HG02885 (cell line): ENCODE measurements around the gene FUNDC1.
"Not testable (repeated sequence)": the region's sequence is repeated elsewhere in the genome, so short reads cannot be mapped to it uniquely, and the experiment has no call there.

ENCODE experiments used
- ATAC-seq: cut with Tn5 transposase; IDR thresholded peaks from one replicate; pipeline ENCODE4 v1.9.1; 2021; ENCODE audit warnings: mild to moderate bottlenecking; ENCODE audit not compliant: unreplicated experiment, poor library complexity

FUNDC1 gene, protein sequence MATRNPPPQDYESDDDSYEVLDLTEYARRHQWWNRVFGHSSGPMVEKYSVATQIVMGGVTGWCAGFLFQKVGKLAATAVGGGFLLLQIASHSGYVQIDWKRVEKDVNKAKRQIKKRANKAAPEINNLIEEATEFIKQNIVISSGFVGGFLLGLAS

DNA sequence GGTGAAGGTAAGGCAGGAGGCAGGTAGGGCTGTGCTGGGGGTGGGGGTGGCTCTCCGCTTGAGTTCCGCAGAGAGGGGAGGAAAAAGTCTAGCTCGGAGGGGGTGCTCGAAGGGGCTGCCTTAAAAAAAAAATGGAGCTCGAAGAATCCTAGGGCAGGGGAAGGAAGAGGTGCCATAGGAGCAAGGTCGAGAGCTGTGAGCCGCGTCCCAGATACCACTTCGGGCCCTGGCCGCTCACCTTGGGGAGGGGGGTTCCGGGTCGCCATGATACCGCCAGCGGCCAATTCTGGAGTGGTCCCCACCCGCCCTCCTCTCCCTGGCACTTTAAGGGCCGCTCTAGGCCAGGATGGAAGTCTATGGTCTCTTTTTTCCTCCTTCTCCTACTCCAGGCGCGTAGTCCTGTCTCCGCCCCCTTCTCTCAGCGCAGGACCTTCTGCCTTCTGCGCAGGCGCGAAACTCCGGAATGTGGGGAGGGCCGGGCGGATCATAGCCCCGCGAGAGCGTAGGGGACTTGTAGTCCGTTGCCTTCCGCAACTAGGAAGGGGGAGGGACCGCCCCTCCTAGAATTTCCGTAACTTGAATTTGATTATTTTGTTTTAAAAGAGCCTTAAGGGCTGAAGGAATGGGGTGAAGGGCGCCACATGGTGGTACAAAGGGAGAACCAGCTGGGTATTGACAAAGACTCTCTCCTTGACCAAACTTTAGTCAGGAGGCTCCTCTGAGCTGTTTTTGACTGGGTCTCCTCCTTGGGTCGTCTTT, at the start of gene FUNDC1:
Gene FUNDC1 (minus strand): TSS at position 293 of the 759 bp plus-strand sequence. CDS start 27 bp downstream, at position 266.
- ATAC-seq = peak; percentile 99

DNA sequence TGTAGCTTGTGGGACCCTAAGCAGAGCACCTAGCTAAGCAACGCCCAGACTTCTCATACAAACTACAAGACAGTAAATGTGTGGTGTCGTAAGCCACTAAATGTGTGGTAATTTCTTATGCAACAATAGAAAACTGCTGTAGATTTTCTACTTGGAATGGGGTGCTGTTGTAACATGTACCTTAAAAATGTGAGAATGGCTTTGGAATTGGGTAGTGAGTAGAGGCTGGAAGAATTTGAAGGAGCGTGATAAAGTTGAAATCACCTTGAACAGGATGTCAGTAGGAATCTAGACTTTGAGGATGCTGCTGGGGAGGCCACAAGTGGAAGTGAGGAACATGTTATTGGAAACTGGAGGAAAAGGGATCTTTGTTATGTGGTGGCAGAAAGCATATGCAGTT, 43.2 kb upstream of the FUNDC1 start:
- ATAC-seq = no peak

DNA sequence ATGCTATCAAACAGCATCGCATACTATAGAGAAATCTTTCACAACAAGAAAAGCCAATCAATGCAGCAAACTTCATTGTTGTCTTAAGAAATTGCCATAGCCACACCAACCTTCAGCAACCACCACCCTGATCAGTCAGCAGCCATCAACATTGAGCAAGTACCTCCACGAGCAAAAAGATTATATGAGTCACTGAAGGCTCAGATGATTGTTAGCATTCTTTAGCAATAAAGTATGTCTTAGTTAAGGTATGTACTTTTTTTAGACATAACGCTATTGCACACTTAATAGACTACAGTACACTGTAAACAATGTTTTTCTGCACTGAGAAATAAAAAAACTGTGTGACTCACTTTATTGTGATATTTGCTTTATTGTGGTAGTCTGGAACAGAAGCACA, 37.8 kb upstream of the FUNDC1 start:
- no peak for ATAC-seq

DNA sequence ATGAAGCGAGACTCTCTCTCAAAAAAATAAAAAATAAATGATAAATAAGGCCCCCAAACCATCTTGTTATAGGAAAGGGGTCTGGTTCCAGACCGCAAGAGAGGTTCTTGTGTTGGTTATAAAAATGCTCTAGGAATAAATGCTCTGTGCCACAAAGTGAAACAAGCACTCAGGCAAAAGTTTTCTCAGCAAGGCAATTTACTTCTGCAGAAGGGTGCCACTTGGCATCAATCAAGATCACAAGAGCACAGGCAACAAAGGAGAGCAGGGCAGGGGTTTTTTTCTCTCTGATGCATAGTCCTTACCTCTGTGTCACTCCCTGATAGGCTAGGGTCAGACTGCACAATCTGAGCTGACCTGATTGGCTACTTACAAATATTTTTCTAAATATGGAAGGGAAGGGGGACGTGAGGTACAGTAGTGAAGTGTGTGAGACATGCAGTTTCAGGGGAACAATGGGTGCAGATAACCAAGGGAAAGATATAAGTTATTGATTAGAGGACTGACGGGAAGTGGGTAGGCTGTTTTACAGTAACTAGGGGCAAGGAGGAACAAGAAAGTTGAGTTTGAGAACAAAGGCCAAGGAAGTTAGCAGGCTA, 29.8 kb upstream of the FUNDC1 start:
- ATAC-seq = no peak

DNA sequence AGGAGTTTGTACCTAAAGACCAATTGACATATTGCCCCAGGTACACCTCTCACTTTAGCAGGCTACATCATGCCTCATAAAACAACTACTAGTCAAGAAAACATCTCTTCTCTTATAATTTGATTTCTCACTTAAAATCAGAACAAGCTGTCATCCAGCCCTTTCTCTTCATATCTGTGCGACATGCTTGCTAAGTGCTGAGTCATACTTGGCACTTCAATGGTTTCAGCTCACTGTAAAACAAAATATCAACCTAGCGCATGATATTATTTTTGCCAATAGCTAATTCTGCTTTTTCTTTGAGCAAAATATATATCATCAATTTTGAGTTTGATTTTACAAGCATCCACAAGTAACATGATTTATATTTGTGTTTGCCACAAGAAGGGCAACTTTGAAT, 27.9 kb upstream of the FUNDC1 start:
- no peak for ATAC-seq

DNA sequence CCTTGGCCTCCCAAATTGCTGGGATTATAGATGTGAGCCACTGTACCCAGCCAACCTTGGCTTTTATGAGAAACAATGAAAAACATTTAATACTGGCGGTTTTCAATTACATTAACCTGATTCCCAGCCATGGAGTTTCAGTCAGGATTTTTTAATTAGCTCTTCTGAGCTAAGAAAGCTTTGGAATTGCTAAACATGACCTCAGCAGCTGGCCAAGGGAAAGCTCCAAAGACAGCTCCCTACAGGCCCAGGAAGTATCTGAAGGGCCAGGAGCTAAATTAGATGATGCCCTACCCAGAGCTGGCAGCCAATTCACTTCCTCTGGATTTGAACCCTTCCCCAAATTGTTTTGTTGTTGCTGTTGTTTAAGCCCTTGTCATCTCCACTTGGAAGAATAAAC, 26.5 kb upstream of the FUNDC1 start:
- no peak for ATAC-seq

DNA sequence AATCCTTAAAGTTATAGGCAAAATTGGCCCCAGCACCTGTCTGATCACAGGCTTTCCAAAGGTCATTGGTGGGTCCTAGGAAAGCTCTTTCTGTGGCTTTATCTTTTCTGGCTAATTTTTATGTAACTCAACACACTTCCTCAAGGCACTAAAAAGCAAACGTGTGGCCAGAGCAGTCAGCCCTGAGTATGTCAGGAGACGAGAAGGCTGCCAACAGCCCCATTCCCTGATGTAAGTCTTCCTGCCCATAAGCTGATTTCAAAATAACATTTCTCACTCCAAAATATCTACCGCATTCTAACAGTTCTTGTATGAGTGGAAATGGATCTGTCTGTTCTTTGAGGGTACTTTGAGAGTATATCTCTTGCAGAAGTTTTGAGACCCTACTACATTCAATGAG, 25.5 kb upstream of the FUNDC1 start:
- no peak for ATAC-seq

DNA sequence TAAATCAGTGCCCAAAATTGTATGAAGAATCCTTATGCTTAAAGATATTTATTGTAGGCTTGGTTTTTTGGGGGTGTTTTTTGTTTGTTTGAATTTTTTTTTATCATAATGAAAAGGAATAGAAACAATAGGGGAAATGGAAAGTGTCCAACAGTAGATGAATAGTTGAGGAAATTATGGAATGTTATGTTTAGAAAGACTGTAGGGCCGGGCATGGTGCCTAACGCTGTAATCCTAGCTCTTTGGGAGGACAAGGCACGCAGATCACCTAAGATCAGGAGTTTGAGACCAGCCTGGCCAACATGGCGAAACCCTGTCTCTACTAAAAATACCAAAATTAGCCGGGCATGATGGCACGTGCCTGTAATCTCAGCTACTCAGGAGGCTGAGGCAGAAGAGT, 19.2 kb upstream of the FUNDC1 start:
- ATAC-seq = not testable (repeated sequence)

DNA sequence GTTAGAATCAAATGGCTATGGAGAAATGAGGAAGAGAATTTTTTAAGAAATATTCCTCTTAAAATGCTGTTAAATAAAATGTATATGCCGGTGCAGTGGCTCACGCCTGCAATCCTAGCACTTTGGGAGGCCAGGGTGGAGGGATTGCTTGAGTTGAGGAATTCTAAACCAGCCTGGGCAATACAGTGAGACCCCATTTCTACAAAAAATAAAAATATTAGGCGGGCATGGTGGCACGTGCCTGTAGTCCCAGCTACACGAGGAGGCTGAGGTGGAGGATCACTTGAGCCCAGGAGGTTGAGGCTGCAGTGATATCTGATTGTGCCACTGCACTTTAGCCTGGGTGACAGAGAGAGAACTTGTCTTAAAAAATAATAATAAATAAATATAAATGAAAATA, 7.9 kb upstream of the FUNDC1 start:
- no peak for ATAC-seq

DNA sequence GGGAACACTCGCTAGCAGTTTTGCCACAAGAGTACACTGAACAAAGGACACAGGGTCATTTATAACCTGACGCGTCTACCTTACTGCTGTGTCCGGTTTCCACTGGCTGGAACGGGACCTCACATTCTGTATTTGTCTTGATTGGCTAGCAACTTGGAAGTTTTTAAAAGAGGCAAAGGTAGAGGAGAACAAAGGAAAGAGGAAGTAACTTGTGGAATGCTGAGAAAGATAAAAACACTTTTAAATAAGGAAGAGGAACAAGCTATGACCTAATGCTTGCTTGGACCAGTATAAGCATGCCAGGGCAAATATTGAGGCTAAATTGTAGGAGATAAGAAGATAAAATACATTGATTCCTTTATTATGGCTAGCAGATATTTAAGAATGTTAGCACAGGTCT, 2.8 kb upstream of the FUNDC1 start:
- not testable (repeated sequence) for ATAC-seq

DNA sequence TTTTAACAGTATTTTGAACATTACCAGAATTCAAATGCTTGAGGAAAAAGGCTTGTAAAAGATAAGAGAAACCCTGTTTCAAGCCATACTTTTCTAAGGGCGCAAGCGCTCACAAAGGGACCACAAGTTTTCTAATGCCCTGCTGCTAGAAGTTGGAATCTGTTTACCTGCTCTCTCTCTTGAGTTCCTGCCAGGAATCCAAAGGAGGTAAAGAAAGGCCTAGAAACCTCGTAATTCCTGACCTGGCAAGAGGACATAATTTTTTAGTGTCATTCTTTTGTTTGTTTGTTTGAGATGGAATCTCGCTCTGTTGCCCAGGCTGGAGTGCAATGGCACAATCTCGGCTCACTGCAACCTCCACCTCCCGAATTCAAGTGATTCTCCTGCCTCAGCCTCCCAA, 1.4 kb upstream of the FUNDC1 start:
- no peak for ATAC-seq

DNA sequence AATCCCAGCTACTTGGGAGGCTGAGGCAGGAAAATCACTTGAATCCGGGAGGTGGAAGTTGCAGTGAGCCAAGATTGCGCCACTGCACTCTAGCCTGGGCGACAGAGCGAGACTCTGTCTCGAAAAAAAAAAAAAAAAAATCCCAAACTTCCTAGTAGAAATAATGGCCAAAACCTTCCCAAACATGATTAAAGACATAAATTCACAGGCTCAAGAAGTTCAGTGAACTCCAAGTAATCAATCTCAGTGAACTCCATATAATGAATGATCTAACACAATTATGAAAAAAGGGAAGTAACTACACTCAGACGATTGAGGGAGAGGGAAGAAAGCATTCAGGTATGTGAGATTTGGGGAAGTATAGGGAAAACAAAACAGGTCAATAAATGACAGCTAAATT, 6.5 kb downstream of the FUNDC1 start:
- ATAC-seq = no peak

DNA sequence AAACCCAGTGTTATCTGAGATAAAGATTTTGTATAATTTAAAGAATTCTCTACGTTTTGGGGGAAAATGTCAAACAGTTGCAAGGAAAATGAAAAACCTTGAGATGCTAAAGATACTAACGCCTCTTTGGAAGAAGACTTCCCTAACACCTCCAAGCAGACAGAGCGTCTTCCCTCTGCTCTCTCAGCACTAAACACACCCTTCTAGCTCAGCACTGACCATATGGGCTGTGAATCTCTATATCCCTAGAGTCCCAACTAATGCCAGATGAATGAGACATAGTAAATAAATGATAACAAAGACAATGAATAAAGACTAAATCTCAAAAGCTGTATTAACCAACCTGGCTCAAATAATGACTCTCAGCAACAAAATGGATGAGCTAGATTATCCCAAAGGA, 13.3 kb downstream of the FUNDC1 start:
- ATAC-seq = no peak

DNA sequence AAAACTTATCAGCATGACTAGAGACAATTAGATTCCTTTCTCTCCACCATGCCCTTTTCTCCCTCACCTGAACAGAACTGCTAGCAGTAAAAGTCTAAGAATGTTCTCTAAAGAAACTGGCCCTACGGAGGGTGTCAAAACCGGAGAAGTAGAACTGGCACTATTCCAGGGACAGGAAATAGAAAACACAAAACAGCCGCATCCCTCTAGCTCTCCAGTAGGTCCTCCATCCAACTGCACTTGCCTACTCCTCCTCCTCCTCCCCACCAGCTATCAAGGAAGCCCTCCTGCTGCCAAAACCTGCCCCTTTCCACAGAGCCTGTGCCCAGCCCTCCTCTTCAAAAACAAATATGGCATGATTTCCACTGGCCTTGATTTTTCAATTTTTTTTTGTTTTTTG, 28.4 kb downstream of the FUNDC1 start:
- ATAC-seq = no peak

DNA sequence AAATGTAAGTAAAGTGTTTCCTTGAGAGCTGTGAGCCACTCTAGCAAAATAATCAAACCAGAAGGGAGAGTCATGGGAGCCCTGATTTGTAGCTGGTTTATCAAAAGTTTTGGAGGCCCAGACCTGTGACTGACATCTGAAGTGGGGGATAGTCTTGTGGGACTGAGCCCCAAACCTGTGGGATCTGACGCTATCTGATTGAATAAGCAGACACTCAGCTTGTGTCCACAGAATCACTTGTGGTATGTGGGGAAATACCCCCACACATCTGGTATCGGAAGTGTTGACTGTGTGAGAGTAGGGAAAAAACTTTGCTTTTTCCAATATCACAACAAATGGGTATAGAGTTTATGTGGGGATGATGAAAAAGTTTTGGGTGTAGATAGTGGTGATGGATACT, 35.4 kb downstream of the FUNDC1 start:
- peak; percentile 59 for ATAC-seq

DNA sequence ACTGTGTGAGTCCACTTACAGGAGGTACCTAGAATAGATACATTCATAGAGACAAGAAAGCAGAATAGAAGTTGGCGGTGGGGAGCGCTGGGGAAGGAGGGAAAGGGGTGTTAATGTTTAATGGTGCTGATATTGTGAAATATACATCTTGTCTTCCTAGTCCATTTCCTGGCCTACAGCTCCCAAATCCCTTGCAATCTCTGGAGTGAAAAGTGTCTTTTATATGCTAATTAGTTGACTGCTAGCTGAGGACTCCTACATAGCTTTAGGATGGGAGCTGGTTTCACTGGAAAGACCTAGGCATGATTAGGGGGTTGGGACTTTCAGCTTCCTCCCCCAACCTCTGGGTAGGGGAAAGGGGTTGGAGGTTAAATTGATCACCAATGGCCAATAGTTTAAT, 36.0 kb downstream of the FUNDC1 start:
- no peak for ATAC-seq

DNA sequence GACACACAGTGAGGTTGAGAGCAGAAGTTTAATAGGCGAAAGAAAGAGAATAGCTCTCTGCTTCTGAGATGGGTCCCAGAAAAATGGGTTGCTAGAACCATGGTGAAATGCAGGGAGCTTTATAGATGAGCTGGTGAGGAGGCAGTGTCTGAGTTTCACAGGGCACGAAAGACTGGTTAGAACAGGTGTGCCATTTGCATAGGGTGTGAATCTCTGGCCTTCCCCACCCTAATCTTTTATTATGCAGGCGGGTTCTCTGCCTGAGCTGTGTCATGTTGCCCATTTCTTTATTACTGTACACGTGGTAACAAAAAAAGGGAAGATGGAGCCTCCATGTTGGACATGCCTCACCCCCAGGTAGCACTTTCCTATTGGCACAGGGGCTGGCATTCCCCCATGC, 39.1 kb downstream of the FUNDC1 start:
- ATAC-seq = no peak

DNA sequence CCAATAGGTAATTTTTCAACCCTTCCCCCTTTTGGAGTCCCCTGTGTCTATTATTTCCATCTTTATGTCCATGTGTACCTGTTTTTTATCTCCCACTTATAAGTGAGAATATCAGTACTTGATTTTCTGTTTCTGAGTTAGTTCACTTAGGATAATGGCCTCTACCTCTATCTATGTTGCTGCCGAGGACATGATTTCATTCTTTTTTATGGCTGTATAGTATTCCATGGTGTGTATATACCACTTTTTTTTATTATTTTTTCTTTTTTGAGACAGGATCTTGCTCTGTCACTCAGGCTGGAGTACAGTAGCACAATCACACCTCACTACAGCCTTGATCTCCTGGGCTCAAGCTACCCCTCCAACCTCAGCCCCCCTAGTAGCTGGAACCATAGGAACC, 47.6 kb downstream of the FUNDC1 start:
- ATAC-seq = no peak

DNA sequence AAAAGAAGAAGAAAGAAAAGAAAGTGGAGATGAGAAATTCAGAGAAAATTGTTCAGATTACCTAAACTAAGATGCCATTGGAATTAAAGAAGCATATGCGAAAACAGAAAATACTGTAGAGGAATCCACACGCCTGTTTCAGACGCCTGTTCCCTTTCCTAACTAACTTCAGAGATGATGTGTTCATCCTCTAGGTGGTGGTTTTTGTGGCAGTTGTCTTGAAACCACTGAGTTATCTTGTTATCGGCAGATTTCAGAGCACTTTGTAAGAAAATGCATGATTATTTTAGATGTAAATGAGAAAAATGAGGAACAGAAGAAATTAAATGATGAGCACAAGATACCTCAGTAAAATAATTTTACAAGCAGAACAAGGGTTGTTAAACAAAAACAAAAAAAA, 48.3 kb downstream of the FUNDC1 start:
- no peak for ATAC-seq

DNA sequence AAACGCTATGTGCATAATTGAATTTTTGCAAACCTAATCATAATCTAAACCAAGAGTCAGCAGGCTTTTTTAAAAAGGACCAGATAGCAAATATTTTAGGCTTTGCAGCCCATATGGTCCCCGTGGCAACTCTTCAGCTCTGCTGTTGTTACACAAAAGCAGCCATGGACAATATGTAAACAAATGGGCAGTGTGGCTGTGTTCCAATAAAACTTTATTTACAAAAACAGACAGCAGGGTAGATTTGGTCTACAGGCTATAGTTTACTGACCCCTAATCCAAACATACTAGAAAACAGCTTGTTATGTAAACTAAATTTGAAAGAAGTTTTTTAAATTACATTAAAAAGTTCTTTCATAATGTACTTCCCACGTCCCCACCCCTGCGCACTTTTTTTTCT, 53.1 kb downstream of the FUNDC1 start:
- ATAC-seq = no peak

DNA sequence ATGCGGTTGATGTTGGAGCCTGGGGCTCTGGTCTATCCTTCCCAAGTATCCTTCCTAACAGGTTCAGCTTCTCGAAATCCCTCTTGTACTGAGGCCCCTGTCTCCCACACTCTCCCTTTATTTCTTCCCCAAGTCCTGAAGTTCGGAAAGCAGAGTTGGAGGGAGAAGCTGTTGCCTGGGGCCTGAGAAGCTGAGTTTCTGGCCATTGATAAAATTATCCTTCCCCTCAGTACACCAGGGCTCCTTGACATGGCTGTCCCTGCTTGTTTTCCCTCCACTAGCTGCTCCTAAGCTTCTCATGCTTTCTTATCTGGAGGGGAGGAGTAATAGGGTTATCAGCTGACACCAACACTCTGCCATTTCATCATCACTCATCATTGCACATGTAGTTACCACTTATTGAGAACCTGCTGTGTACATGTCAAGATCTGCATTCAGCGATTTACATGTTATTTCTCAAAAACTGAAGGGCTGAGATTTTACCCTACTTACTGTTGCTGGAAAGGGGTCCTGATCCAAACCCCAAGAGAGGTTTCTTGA, 58.0 kb downstream of the FUNDC1 start:
- ATAC-seq = no peak
